H1 (cell line): ENCODE measurements around the gene SLC30A7. TPM values are rescaled to one million over a fixed set of nuclear protein-coding genes. Genes with fewer than 3 reads are reported as not detected.

Experiments
- CTBP2 ChIP-seq: IDR thresholded peaks from 2 replicates; pipeline ENCODE4 v1.7.0; 2011; ENCODE audit warnings: borderline replicate concordance, mild to moderate bottlenecking, moderate library complexity, mixed read lengths, low read length; ENCODE audit not compliant: insufficient read depth, insufficient read length
- KDM4A ChIP-seq: IDR thresholded peaks from one replicate; pipeline ENCODE4 v1.7.1; 2012; ENCODE audit warnings: low read depth, mild to moderate bottlenecking, moderate library complexity, low read length, inconsistent platforms; ENCODE audit not compliant: severe bottlenecking
- POLR2A ChIP-seq, 2 experiments: IDR thresholded peaks; 1 replicate in 1 of 2; 2 replicates in 1 of 2; pipeline ENCODE4 v1.6.1; 2011; ENCODE audit warnings: low read depth in 2 of 2, low read length in 2 of 2, mild to moderate bottlenecking in 2 of 2; ENCODE audit errors: control extremely low read depth in 1 of 2
- SUZ12 ChIP-seq: fragments of 200-600 bp; sonication (generic); IDR thresholded peaks from 2 replicates; pipeline ENCODE4 v1.6.1; 2012; ENCODE audit warnings: mild to moderate bottlenecking, inconsistent platforms, low read length, moderate library complexity, mixed read lengths
- polyA plus RNA-seq, 7 experiments: library from polyadenylated mRNA; depleted of rRNA in 3 of 7; stranded (reverse) in 5 of 7; unstranded in 2 of 7; fragments of >200 nt in 5 of 7; fragments of 200-250 nt in 2 of 7; gene quantifications; 1 replicate in 5 of 7; 2 replicates in 1 of 7; 4 replicates in 1 of 7; pipeline versions ENCODE4 v1.2.1 to v1.2.3, GENCODE V29; 2011 to 2013; ENCODE audit warnings: missing spikeins in 2 of 7, mixed read lengths in 2 of 7
- total RNA-seq: library from RNA; stranded (reverse); fragmentation: NEBNext Ultra II Directional; extraction: Animal tissue kit (Norgen Biotek cat#: 25700); gene quantifications from 2 replicates; pipeline ENCODE4 v1.2.1, GENCODE V29; 2021

Gene SLC30A7
- total and polyA plus RNA-seq, 2 of the 8 experiments (the other 6 are each of a cell fraction or from before 2014, with no cell fraction given): 5.5 to 22.1 TPM

DNA sequence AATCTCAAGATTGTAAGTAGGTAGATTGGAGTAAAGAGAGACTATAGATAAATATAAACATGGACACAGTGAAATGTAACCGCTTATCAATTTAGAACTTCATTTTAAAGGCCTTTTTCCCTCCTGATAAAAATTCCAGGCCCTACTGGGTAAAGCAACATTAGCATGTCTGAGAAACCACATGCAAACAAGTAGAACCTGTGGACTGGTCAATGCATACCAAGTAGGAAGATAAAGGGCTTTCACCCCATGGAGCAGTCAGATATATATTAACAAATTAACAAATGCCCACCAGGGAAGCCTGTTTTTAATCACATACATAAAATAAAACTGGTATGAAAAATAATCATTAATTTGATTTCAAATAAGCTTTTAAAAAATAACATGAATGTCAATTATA, 121.6 kb downstream of the SLC30A7 start (continued):
- no peak for TF ChIP-seq SUZ12
- no peak for TF ChIP-seq KDM4A
- TF ChIP-seq POLR2A (IDR thresholded peaks at IDR 0.05; ENCODE audit: control extremely low read depth in 1 of 2, low read depth in 2 of 2, low read length in 2 of 2): no peak
- no peak for TF ChIP-seq CTBP2
